Panc1 (cell line): ENCODE measurements around the gene CRLF2. TPM values are rescaled to one million over a fixed set of nuclear protein-coding genes. Genes with fewer than 3 reads are reported as not detected.

ENCODE experiments used
- ATAC-seq: fragments of 200-7000 bp; cut with Tn5 transposase; 2 replicates; pipeline ENCODE4 v1.9.1; 2020; ENCODE audit warnings: mild to moderate bottlenecking, moderate library complexity
- BruUV-seq: library from RNA; stranded (reverse); fragments of 400-500 nt; replicated peaks from 2 replicates; lab custom pipeline; 2021; lab: Mats Ljungman, UMichigan
- CTCF ChIA-PET: fragments of 300-600 bp; sonication (Branson Sonifier 250); formaldehyde crosslinking; loops from one replicate; lab custom pipeline; 2022; ENCODE audit warnings: antibody characterized with exemption; lab: Charles Lee
- POLR2A ChIA-PET: fragments of 300-600 bp; sonication (Branson Sonifier 250); formaldehyde crosslinking; loops from one replicate; lab custom pipeline; 2022; ENCODE audit warnings: antibody characterized with exemption; lab: Charles Lee
- DNase-seq: peaks from one replicate; pipeline ENCODE4 v3.0.0-alpha.2; 2010; ENCODE audit warnings: low read depth, low spot score
- H3K27ac ChIP-seq: 2 replicates; pipeline ENCODE4 v1.5.1; 2011; ENCODE audit warnings: mild to moderate bottlenecking, low read length, inconsistent platforms
- H3K27me3 ChIP-seq: fragments of 200-500 bp; sonication (Bioruptor generic); 2 replicates; pipeline ENCODE4 v1.6.0; 2014; ENCODE audit warnings: low read length, inconsistent platforms; ENCODE audit not compliant: control insufficient read depth, insufficient read depth
- H3K36me3 ChIP-seq: fragments of 200-500 bp; sonication (Bioruptor generic); 2 replicates; pipeline ENCODE4 v1.5.1; 2014; ENCODE audit warnings: inconsistent platforms, mild to moderate bottlenecking, low read length, moderate library complexity; ENCODE audit not compliant: control insufficient read depth, insufficient read depth
- H3K4me1 ChIP-seq: 2 replicates; pipeline ENCODE4 v1.5.1; 2011; ENCODE audit warnings: inconsistent platforms, mild to moderate bottlenecking, low read length, moderate library complexity; ENCODE audit not compliant: control insufficient read depth, insufficient read depth
- H3K4me3 ChIP-seq, 2 experiments: 2 replicates each; pipeline ENCODE4 v1.5.1; 2011 to 2012; ENCODE audit warnings: low read depth in 2 of 2, low read length in 2 of 2, mild to moderate bottlenecking in 2 of 2, inconsistent platforms in 1 of 2, moderate library complexity in 1 of 2
- H3K9me3 ChIP-seq: fragments of 200-500 bp; sonication (Bioruptor generic); 2 replicates; pipeline ENCODE4 v1.5.1; 2014; ENCODE audit warnings: low read depth, mild to moderate bottlenecking, inconsistent platforms, low read length, moderate library complexity; ENCODE audit not compliant: control insufficient read depth, insufficient read depth
- CTCF ChIP-seq: fragments of 450-650 bp; IDR thresholded peaks from 2 replicates; pipeline ENCODE4 v1.5.1; 2017; ENCODE audit warnings: mild to moderate bottlenecking
- POLR2AphosphoS5 ChIP-seq: IDR thresholded peaks from 2 replicates; pipeline ENCODE4 v1.6.1; 2012; ENCODE audit warnings: mild to moderate bottlenecking, low read depth, low read length, moderate library complexity
- REST ChIP-seq, 2 experiments: IDR thresholded peaks; 2 replicates each; pipeline ENCODE4 v1.6.1; 2011 to 2012; ENCODE audit warnings: low read depth in 2 of 2, control low read depth in 1 of 2, low read length in 1 of 2, mild to moderate bottlenecking in 1 of 2, moderate library complexity in 1 of 2; ENCODE audit not compliant: insufficient read depth in 1 of 2
- SIN3A ChIP-seq: IDR thresholded peaks from 2 replicates; pipeline ENCODE4 v1.6.1; 2012; ENCODE audit warnings: low read depth, mild to moderate bottlenecking, low read length, moderate library complexity, borderline replicate concordance; ENCODE audit not compliant: insufficient read depth
- TCF7L2 ChIP-seq: IDR thresholded peaks from 2 replicates; pipeline ENCODE4 v1.6.1; 2011; ENCODE audit warnings: mild to moderate bottlenecking, low read depth, low read length, inconsistent platforms
- in situ Hi-C: cut with HindIII; loops from 2 replicates; pipeline ENCODE4 v1.10.0; 2016; ENCODE audit warnings: low sequenced_read_pairs, low pct_unique_long_range_greater_than_20kb
- intact Hi-C: fragments of 100-400 bp; cut with micrococcal nuclease; formaldehyde crosslinking; loops from one replicate; pipeline ENCODE4 v1.10.0; 2022; ENCODE audit not compliant: unreplicated experiment
- total RNA-seq: library from RNA; stranded (reverse); gene quantifications from one replicate; pipeline ENCODE4 v1.2.1, GENCODE V29; 2021; ENCODE audit not compliant: unreplicated experiment

CRLF2 gene
- total RNA-seq, 1 experiment from 2014 or later = 0.67 TPM

GRCh38 chrX:1226249-1226648, 13.8 kb upstream of the CRLF2 start:
- H3K4me3 ChIP-seq = no peak overlapping the region

GRCh38 chrX:1224954-1225353, 12.5 kb upstream of the CRLF2 start:
- no peak for DNase-seq
- ChIA-PET CTCF (no interaction called here), POLR2A (no interaction called here)
- no peak overlapping the region for H3K27ac ChIP-seq
- H3K4me3 ChIP-seq = no peak overlapping the region
- no peaks in the 10 kb centered on the region for H3K27me3 ChIP-seq
- no peaks in the 10 kb centered on the region for H3K4me1 ChIP-seq
- TF ChIP-seq POLR2AphosphoS5 (no peak), REST (IDR thresholded peaks at IDR 0.05; ENCODE audit: insufficient read depth in 1 of 2, low read depth in 2 of 2, low read length in 1 of 2) (no peak), TCF7L2 (no peak), CTCF (no peak), SIN3A (no peak)
- no TSS peak for BruUV-seq
- intact Hi-C loops = no loop called here
- no peaks in the 10 kb centered on the region for H3K36me3 ChIP-seq
- in situ Hi-C loops = no loop called here
- no peaks in the 10 kb centered on the region for H3K9me3 ChIP-seq
- no peak for ATAC-seq

More at GRCh38 chrX:1226249-1226648, 13.8 kb upstream of the CRLF2 start:
- DNase-seq = no peak
- no peak for ATAC-seq
- no TSS peak for BruUV-seq
- Histone ChIP-seq H3K9me3 (no peaks in the 10 kb centered on the region), H3K27ac (no peak overlapping the region), H3K27me3 (no peaks in the 10 kb centered on the region), H3K36me3 (no peaks in the 10 kb centered on the region), H3K4me1 (no peaks in the 10 kb centered on the region)
- intact Hi-C loops = no loop called here
- ChIA-PET CTCF (no interaction called here), POLR2A (no interaction called here)
- in situ Hi-C loops = no loop called here
- no peak for TF ChIP-seq POLR2AphosphoS5
- TF ChIP-seq SIN3A = no peak
- no peak for TF ChIP-seq CTCF
- no peak for TF ChIP-seq REST (IDR thresholded peaks at IDR 0.05; ENCODE audit: insufficient read depth in 1 of 2, low read depth in 2 of 2, low read length in 1 of 2)
- no peak for TF ChIP-seq TCF7L2
